Epithelial cell of esophagus (primary cell): Measurements from ENCODE around the gene ADAMTS12.

Source experiments
- DNase-seq: peaks from one replicate; pipeline ENCODE4 v3.0.0; 2010; ENCODE audit warnings: low read depth
- H3K4me3 ChIP-seq: 2 replicates; pipeline ENCODE4 v1.5.1; 2011; ENCODE audit warnings: mild to moderate bottlenecking, low read length, control low read depth
- TF ChIP-seq, protein P1 (sequence below): IDR thresholded peaks from 2 replicates; pipeline ENCODE4 v1.5.1; 2011; ENCODE audit warnings: low read depth, mild to moderate bottlenecking, low read length, control low read depth, inconsistent platforms; ENCODE audit not compliant: insufficient read depth; ENCODE audit errors: missing control alignments

ADAMTS12 gene

DNA sequence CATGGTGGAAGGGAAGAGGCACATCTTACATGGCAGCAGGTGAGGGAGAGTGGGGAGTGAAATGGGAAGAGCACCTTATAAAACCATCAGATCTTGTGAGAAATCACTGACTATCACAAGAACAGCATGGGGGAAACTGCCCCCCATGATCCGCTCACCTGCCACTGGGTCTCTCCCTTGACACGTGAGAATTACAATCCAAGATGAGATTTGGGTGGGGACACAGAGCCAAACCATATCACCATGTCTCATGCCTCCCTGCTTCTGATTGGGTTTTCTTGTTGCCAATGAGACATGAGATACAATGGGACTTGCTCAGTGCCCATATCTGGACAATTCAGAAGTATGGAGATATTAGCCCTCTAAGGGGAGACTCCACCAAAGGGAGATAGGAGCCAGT, 353.6 kb downstream of the ADAMTS12 start:
- no peak overlapping the region for H3K4me3 ChIP-seq
- no peak for DNase-seq
- TF ChIP-seq, protein P1, sequence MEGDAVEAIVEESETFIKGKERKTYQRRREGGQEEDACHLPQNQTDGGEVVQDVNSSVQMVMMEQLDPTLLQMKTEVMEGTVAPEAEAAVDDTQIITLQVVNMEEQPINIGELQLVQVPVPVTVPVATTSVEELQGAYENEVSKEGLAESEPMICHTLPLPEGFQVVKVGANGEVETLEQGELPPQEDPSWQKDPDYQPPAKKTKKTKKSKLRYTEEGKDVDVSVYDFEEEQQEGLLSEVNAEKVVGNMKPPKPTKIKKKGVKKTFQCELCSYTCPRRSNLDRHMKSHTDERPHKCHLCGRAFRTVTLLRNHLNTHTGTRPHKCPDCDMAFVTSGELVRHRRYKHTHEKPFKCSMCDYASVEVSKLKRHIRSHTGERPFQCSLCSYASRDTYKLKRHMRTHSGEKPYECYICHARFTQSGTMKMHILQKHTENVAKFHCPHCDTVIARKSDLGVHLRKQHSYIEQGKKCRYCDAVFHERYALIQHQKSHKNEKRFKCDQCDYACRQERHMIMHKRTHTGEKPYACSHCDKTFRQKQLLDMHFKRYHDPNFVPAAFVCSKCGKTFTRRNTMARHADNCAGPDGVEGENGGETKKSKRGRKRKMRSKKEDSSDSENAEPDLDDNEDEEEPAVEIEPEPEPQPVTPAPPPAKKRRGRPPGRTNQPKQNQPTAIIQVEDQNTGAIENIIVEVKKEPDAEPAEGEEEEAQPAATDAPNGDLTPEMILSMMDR: no peak

DNA sequence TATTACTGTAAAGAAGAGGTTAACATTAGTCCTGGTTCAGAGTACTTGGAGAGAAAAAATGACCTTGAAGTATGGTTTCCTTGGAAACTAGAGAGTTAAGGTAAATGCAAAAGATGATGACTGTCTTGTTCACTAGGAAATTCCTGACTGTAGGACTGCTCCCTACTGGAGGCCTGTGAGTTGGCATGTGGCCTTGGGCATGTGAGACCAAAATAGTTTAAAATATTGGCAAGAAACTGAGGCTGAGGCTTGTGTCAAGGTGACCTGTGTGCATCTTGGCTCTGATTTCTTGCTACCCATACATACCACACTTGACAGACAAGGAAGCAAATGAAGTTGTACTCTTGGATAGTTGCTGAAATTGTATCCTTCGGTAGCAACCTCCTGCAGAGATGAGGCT, 354.6 kb downstream of the ADAMTS12 start:
- no peak for DNase-seq
- TF ChIP-seq, protein P1: no peak
- no peak overlapping the region for H3K4me3 ChIP-seq

DNA sequence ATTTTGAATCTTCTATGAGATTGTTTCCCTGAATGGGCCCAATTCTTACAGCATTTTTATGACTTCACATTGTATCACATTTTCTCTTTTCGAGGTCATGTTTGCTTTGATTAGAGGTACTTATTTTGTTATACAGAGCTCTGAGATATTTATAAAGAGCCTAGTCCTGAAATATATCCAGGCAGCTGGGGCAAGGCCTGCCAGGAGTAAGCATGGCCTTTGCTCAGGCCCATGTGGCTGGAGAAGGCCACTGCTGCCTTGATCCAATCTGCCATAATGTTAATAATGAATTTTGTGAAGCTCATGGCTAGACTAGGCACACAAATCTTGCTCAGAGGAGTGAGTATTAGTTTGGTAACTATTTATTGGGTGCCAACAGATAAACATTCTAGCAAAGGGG, 355.0 kb downstream of the ADAMTS12 start:
- H3K4me3 ChIP-seq: no peak overlapping the region
- TF ChIP-seq, protein P1: no peak
- DNase-seq: no peak

DNA sequence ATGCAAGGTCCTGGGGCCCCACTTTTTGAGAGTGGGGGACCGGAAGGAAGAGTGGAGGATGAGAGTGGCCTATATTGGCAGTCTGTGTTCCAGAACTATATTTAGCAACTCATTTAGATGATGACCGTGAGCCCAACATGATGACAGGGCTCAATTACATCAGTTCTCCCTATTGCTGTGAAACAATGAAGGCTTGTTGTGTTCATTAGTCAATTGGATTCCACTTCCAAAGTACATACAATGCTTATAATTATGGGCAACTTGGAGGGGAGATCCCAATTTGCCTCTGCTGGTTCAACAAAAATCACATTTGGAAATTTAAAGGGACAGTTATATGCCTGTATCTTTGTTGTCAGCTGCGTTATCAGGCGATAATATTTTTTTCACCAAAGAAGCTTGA, 360.0 kb downstream of the ADAMTS12 start:
- no peak overlapping the region for H3K4me3 ChIP-seq
- DNase-seq: no peak
- TF ChIP-seq, protein P1: no peak

DNA sequence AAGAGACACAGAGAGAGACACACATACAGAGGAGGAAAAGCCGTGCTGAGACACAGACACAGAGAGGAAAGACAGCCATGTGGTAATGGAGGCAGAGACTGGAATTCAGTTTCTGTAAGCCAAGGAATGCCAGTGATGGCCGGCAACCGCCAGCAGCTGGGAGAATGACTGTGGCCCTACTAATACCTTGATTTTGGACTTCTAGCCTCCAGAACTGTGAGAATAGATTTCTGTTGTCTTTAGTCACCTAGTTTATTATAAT, 360.8 kb downstream of the ADAMTS12 start:
- no peak for DNase-seq
- TF ChIP-seq, protein P1: no peak
- H3K4me3 ChIP-seq: no peak overlapping the region

DNA sequence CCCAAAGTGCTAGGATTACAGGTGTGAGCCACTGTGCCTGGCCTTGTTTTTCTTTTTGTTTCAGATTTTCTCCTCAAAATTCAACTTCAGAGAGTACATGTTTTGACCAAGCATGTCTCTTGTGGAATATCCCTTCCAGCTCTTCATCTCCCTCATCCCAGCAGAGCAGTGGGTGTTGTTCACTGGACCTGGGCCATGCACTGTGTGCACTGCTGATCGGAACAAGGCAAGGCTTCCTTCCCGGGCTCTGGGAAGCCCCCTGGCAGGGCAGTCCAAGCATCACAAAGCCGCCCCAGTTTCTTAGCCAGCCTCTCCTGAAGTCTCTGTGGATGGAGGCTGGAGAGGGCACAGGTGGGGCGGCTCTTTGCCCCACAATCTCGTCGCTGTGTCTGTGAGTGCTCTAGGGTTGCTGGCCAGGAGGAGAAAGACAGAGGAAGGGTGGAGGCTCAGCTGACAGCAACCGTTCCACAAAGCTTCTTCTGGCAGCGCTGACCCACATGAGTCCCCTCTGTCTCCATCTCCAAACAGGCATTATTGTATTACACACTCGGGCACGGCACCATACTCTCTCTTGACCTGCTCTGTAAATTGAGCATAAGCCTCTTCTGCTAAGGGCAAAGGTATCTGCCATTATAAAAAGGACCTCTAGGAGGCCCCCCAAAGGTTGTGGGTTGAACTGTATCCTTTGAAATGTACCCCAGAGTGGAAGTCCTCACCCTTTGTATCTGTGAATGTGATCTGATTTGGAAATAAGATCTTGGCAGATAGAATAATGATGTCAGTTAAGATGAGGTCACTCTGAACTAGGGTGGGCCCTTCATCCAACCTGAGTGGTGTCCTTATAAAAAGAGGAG, 361.4 kb downstream of the ADAMTS12 start:
- TF ChIP-seq, protein P1: no peak
- DNase-seq: no peak
- H3K4me3 ChIP-seq: no peak overlapping the region

DNA sequence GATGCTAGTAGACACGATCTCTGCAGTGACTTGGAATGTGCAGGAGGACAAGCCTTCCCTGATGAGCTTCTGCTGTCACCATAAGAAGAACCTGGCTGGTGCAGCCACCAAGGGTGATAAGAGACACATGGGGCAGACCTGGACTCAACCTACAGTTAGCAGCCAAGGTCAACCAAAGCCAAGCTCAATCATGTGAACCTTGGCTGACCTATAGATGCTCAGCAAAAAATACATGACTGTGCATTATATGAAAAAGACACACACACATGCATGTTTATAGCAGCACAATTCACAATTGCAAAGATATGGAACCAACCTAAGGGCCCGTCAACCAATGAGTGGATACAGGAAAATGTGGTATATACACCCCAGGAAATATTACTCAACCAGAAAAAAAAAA, 364.1 kb downstream of the ADAMTS12 start:
- H3K4me3 ChIP-seq: no peak overlapping the region
- no peak for DNase-seq
- TF ChIP-seq, protein P1: no peak
